Measurements from ENCODE around the gene VENTX. TPM values are rescaled to one million over a fixed set of nuclear protein-coding genes. Genes with fewer than 3 reads are reported as not detected.

The VENTX gene
- total and polyA plus RNA-seq, 10 of the 15 experiments (the other 5 are each of a cell fraction or from before 2014, with no cell fraction given): 0.05 TPM; not detected in 9

DNA sequence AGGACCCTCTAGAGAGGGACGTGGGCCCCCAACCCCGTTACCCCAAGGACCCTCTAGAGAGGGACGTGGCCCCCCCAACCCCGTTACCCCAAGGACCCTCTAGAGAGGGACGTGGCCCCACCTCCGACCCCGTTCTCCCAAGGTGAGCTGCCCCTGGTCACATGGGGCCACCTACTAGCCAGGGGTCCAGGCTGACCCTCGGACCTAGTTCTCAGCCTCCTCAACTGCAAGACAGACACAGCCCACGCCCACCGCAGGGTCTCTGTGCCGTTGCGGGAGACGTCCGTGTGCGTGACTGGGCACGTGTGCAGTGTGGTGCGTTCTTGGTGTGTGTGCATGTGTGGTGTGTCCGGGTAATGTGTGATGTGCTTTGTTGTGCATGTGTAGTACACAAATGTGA is 29.2 kb upstream of the VENTX start:
- WGBS (ENCODE audit: insufficient coverage, insufficient replicate concordance, low lambda C conversion rate, missing lambda C conversion rate): 69% methylated on average over 14 of the region's 18 CpGs
- CTCF ChIA-PET: no interaction called here
- Histone ChIP-seq H3K9ac (ENCODE audit: control insufficient read depth, insufficient read depth, low read length) (no peak overlapping the region), H3K27ac (ENCODE audit: control insufficient read depth, insufficient read depth) (no peak overlapping the region), H3K79me2 (ENCODE audit: control insufficient read depth, insufficient read depth, low read length) (no peaks in the 10 kb centered on the region), H3K9me3 (replicated peaks; ENCODE audit: control insufficient read depth, insufficient read depth, low read length) (no peaks in the 10 kb centered on the region), H2AFZ (ENCODE audit: control insufficient read depth, low read depth, low read length) (no peak overlapping the region), H4K20me1 (ENCODE audit: control insufficient read depth, insufficient read depth) (no peaks in the 10 kb centered on the region), H3K4me3 (no peak overlapping the region), H3K36me3 (ENCODE audit: control insufficient read depth in 2 of 2, insufficient read depth in 2 of 2, low read length in 1 of 2) (no peaks in the 10 kb centered on the region), H3K4me2 (ENCODE audit: control insufficient read depth, insufficient read depth) (no peak overlapping the region), H3K4me1 (ENCODE audit: control insufficient read depth, insufficient read depth, low read length) (no peaks in the 10 kb centered on the region), H3K27me3 (replicated peaks in 1 of 2; ENCODE audit: control insufficient read depth in 2 of 2, insufficient read depth in 2 of 2, low read length in 1 of 2) (no peaks in the 10 kb centered on the region)
- DNase-seq (ENCODE audit: low read depth, low spot score) (no peak), ATAC-seq (no peak), FAIRE-seq (no peak)
- no TSS peak for BruUV-seq (replicated peaks)
- TF ChIP-seq SREBF1 (IDR thresholded peaks at IDR 0.05; ENCODE audit: low read length) (no peak), CREM (IDR thresholded peaks at IDR 0.05; ENCODE audit: low read depth) (no peak), TCF12 (IDR thresholded peaks at IDR 0.05; ENCODE audit: low read depth, low read length) (no peak), ZSCAN29 (IDR thresholded peaks at IDR 0.05) (no peak)
- TF ChIP-seq, protein P1, sequence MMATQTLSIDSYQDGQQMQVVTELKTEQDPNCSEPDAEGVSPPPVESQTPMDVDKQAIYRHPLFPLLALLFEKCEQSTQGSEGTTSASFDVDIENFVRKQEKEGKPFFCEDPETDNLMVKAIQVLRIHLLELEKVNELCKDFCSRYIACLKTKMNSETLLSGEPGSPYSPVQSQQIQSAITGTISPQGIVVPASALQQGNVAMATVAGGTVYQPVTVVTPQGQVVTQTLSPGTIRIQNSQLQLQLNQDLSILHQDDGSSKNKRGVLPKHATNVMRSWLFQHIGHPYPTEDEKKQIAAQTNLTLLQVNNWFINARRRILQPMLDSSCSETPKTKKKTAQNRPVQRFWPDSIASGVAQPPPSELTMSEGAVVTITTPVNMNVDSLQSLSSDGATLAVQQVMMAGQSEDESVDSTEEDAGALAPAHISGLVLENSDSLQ (IDR thresholded peaks at IDR 0.05): no peak
- intact Hi-C loops (cut with micrococcal nuclease; ENCODE audit: unreplicated experiment) (no loop called here), in situ Hi-C loops (cut with MboI) (no loop called here)
- POLR2A ChIA-PET: no interaction called here
- RAD21 ChIA-PET (ENCODE audit: unreplicated experiment): no interaction called here
- SMC1A ChIA-PET (ENCODE audit: uncharacterized antibody, unreplicated experiment): no interaction called here

DNA sequence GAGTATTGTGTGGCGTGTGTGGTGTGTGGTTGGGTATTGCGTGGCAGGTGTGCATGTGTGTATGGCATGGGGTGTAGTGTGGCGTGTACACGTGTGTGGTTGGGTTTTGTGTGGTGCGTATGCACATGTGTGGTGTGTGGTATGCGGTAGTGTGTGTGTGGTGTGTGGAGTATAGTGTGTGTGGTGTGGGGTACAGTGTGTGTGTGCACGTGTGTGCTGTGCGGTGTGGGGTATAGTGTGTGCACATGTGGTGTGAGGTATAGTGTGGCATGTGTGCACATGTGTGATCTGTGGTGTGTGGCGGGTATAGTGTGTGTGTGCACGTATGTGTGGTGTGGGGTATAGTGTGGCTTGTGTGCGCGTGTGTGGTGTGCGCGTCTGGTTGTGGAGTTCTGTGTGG is 28.5 kb upstream of the VENTX start:
- ChIA-PET SMC1A (ENCODE audit: uncharacterized antibody, unreplicated experiment) (no interaction called here), RAD21 (ENCODE audit: unreplicated experiment) (no interaction called here), POLR2A (no interaction called here), CTCF (no interaction called here)
- in situ Hi-C loops (cut with MboI) (no loop called here), intact Hi-C loops (cut with micrococcal nuclease; ENCODE audit: unreplicated experiment) (no loop called here)
- H3K27ac ChIP-seq (ENCODE audit: control insufficient read depth, insufficient read depth): no peak overlapping the region
- FAIRE-seq: no peak
- no peaks in the 10 kb centered on the region for H4K20me1 ChIP-seq (ENCODE audit: control insufficient read depth, insufficient read depth)
- no peak overlapping the region for H2AFZ ChIP-seq (ENCODE audit: control insufficient read depth, low read depth, low read length)
- no peak for DNase-seq (ENCODE audit: low read depth, low spot score)
- no TSS peak for BruUV-seq (replicated peaks)
- H3K36me3 ChIP-seq (ENCODE audit: control insufficient read depth in 2 of 2, insufficient read depth in 2 of 2, low read length in 1 of 2): no peaks in the 10 kb centered on the region
- no peaks in the 10 kb centered on the region for H3K79me2 ChIP-seq (ENCODE audit: control insufficient read depth, insufficient read depth, low read length)
- no peak overlapping the region for H3K9ac ChIP-seq (ENCODE audit: control insufficient read depth, insufficient read depth, low read length)
- ATAC-seq: no peak
- H3K4me2 ChIP-seq (ENCODE audit: control insufficient read depth, insufficient read depth): no peak overlapping the region
- no peaks in the 10 kb centered on the region for H3K4me1 ChIP-seq (ENCODE audit: control insufficient read depth, insufficient read depth, low read length)
- H3K4me3 ChIP-seq: no peak overlapping the region
- H3K27me3 ChIP-seq (replicated peaks in 1 of 2; ENCODE audit: control insufficient read depth in 2 of 2, insufficient read depth in 2 of 2, low read length in 1 of 2): no peaks in the 10 kb centered on the region
- no peaks in the 10 kb centered on the region for H3K9me3 ChIP-seq (replicated peaks; ENCODE audit: control insufficient read depth, insufficient read depth, low read length)
- WGBS (ENCODE audit: insufficient coverage, insufficient replicate concordance, low lambda C conversion rate, missing lambda C conversion rate): 86% methylated on average over 14 of the region's 14 CpGs
- TF ChIP-seq CHD2 (IDR thresholded peaks at IDR 0.05; ENCODE audit: borderline replicate concordance, low read depth, low read length): no peak
- no peak for TF ChIP-seq NRF1 (conservative IDR thresholded peaks at IDR 0.05; ENCODE audit: low read depth, low read length)
- no peak for TF ChIP-seq ETV6 (conservative IDR thresholded peaks at IDR 0.05 in 1 of 2, IDR thresholded peaks at IDR 0.05 in 1 of 2; ENCODE audit: borderline replicate concordance in 1 of 2, low read depth in 1 of 2)
- no peak for TF ChIP-seq MTA2 (IDR thresholded peaks at IDR 0.05; ENCODE audit: low read depth)
- TF ChIP-seq, protein P2, sequence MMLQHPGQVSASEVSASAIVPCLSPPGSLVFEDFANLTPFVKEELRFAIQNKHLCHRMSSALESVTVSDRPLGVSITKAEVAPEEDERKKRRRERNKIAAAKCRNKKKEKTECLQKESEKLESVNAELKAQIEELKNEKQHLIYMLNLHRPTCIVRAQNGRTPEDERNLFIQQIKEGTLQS (IDR thresholded peaks at IDR 0.05; ENCODE audit: borderline replicate concordance, extremely low read depth, low read depth, low read length): no peak
- TF ChIP-seq IKZF2 (IDR thresholded peaks at IDR 0.05): no peak
- TF ChIP-seq RCOR1 (conservative IDR thresholded peaks at IDR 0.05; ENCODE audit: low read depth, low read length): no peak
- no peak for TF ChIP-seq ZNF622 (IDR thresholded peaks at IDR 0.05)
- TF ChIP-seq, protein P3, sequence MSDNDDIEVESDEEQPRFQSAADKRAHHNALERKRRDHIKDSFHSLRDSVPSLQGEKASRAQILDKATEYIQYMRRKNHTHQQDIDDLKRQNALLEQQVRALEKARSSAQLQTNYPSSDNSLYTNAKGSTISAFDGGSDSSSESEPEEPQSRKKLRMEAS (IDR thresholded peaks at IDR 0.05; ENCODE audit: low read depth, low read length): no peak
- TF ChIP-seq, protein P4, sequence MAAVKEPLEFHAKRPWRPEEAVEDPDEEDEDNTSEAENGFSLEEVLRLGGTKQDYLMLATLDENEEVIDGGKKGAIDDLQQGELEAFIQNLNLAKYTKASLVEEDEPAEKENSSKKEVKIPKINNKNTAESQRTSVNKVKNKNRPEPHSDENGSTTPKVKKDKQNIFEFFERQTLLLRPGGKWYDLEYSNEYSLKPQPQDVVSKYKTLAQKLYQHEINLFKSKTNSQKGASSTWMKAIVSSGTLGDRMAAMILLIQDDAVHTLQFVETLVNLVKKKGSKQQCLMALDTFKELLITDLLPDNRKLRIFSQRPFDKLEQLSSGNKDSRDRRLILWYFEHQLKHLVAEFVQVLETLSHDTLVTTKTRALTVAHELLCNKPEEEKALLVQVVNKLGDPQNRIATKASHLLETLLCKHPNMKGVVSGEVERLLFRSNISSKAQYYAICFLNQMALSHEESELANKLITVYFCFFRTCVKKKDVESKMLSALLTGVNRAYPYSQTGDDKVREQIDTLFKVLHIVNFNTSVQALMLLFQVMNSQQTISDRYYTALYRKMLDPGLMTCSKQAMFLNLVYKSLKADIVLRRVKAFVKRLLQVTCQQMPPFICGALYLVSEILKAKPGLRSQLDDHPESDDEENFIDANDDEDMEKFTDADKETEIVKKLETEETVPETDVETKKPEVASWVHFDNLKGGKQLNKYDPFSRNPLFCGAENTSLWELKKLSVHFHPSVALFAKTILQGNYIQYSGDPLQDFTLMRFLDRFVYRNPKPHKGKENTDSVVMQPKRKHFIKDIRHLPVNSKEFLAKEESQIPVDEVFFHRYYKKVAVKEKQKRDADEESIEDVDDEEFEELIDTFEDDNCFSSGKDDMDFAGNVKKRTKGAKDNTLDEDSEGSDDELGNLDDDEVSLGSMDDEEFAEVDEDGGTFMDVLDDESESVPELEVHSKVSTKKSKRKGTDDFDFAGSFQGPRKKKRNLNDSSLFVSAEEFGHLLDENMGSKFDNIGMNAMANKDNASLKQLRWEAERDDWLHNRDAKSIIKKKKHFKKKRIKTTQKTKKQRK (IDR thresholded peaks at IDR 0.05; ENCODE audit: low read depth, low read length): no peak
